A549 (cell line): ENCODE measurements around the gene COMMD6. TPM values are rescaled to one million over a fixed set of nuclear protein-coding genes. Genes with fewer than 3 reads are reported as not detected.
A peak's percentile ranks its signal among the peaks of the same experiment; 100 is the strongest.

ENCODE experiments used
- ATAC-seq, 2 experiments: fragments of 200-7000 bp in 1 of 2; fragments of >200 bp in 1 of 2; cut with Nextera tagmentation in 1 of 2; cut with Tn5 transposase in 1 of 2; 3 replicates each; pipeline versions ENCODE4 v1.8.0 to v1.9.1; 2018 to 2020; ENCODE audit warnings: mild to moderate bottlenecking in 1 of 2, moderate library complexity in 1 of 2
- CTCF ChIA-PET: fragments of 300-600 bp; sonication (Branson Sonifier 250); formaldehyde crosslinking; extraction: SDS; loops from one replicate; lab custom pipeline; 2021; ENCODE audit warnings: antibody characterized with exemption, inconsistent platforms; lab: Yijun Ruan, JAX
- POLR2A ChIA-PET: fragments of 350-600 bp; formaldehyde crosslinking; extraction: SDS; loops from one replicate; lab custom pipeline; 2021; ENCODE audit warnings: antibody characterized with exemption, inconsistent platforms; lab: Yijun Ruan, JAX
- DNase-seq, 2 experiments: peaks; one replicate each; pipeline versions ENCODE4 v3.0.0 to v3.0.0-alpha.2; 2011 to 2016; ENCODE audit warnings: low read depth in 1 of 2, low spot score in 1 of 2
- FAIRE-seq: peaks from 2 replicates; lab custom pipeline; 2011; peaks lifted over from hg19 to GRCh38; lab: Jason Lieb, UNC
- H3K27ac ChIP-seq, 2 experiments: fragments of >200 bp; sonication (Bioruptor Twin); formaldehyde crosslinking; 3 replicates each; pipeline ENCODE4 v1.5.1; 2016 to 2017
- H3K4me1 ChIP-seq: fragments of >200 bp; sonication (Bioruptor Twin); formaldehyde crosslinking; 3 replicates; pipeline ENCODE4 v1.6.1; 2016
- H3K4me2 ChIP-seq: fragments of >200 bp; sonication (Bioruptor Twin); formaldehyde crosslinking; 3 replicates; pipeline ENCODE4 v1.6.1; 2016
- H3K4me3 ChIP-seq: fragments of >200 bp; sonication (Bioruptor Twin); formaldehyde crosslinking; 3 replicates; pipeline ENCODE4 v1.5.1; 2016
- H3K9me3 ChIP-seq: fragments of >200 bp; sonication (Bioruptor Twin); formaldehyde crosslinking; 3 replicates; pipeline ENCODE4 v1.6.1; 2016
- BHLHE40 ChIP-seq: IDR thresholded peaks from 2 replicates; pipeline ENCODE4 v1.6.1; 2012; ENCODE audit warnings: low read depth, low read length, inconsistent platforms
- CBX8 ChIP-seq: fragments of 200-600 bp; sonication (generic); IDR thresholded peaks from 2 replicates; pipeline ENCODE4 v1.6.1; 2016
- CHD4 ChIP-seq: fragments of 200-600 bp; sonication (generic); IDR thresholded peaks from 2 replicates; pipeline ENCODE4 v1.6.1; 2016; ENCODE audit warnings: antibody characterized with exemption, mild to moderate bottlenecking, borderline replicate concordance
- HDAC2 ChIP-seq: fragments of 200-600 bp; sonication (generic); IDR thresholded peaks from 2 replicates; pipeline ENCODE4 v1.6.1; 2016
- JUN ChIP-seq, 2 experiments: fragments of >200 bp; sonication (Bioruptor Twin); formaldehyde crosslinking; IDR thresholded peaks; 2 replicates in 1 of 2; 3 replicates in 1 of 2; pipeline ENCODE4 v1.6.1; 2016 to 2017
- RAD21 ChIP-seq, 2 experiments: fragments of >200 bp in 1 of 2; sonication (Bioruptor Twin) in 1 of 2; formaldehyde crosslinking in 1 of 2; IDR thresholded peaks in 1 of 2; conservative IDR thresholded peaks in 1 of 2; 2 replicates in 1 of 2; 3 replicates in 1 of 2; pipeline ENCODE4 v1.6.1; 2012 to 2018; ENCODE audit warnings: inconsistent platforms in 1 of 2
- ZNF302 ChIP-seq: fragments of 250-450 bp; sonication (Bioruptor Pico); IDR thresholded peaks from 2 replicates; pipeline ENCODE4 v1.9.0; 2021; ENCODE audit warnings: inconsistent platforms, mild to moderate bottlenecking, moderate library complexity
- WGBS: methylation state at CpG from one replicate; pipeline ENCODE4 v1.1.6; 2017; ENCODE audit errors: missing lambda C conversion rate; 5-methylcytosine and 5-hydroxymethylcytosine counted together
- polyA plus RNA-seq, 4 experiments: library from polyadenylated mRNA; depleted of rRNA in 3 of 4; stranded (reverse); fragments of >200 nt; fragmentation: RNase III in 1 of 4; extraction: RNeasy Plus Mini Kit Qiagen cat#74134 plus additional on column Dnase treatment in 1 of 4; gene quantifications; 2 replicates in 3 of 4; 3 replicates in 1 of 4; pipeline ENCODE4 v1.2.3, GENCODE V29; 2011 to 2017
- TF ChIP-seq, protein P1 (sequence below): fragments of >200 bp; sonication (Bioruptor Twin); formaldehyde crosslinking; IDR thresholded peaks from 3 replicates; pipeline ENCODE4 v1.6.1; 2016
- TF ChIP-seq, protein P2 (sequence below): IDR thresholded peaks from 2 replicates; pipeline ENCODE4 v1.6.1; 2012
- TF ChIP-seq, protein P3 (sequence below): IDR thresholded peaks from 2 replicates; pipeline ENCODE4 v1.6.1; 2012; ENCODE audit warnings: low read depth, borderline replicate concordance
- TF ChIP-seq, protein P4 (sequence below): fragments of 200-600 bp; sonication (generic); IDR thresholded peaks from 2 replicates; pipeline ENCODE4 v1.6.1; 2016; ENCODE audit warnings: antibody characterized with exemption, mild to moderate bottlenecking, moderate library complexity
- TF ChIP-seq, protein P5 (sequence below): IDR thresholded peaks from 2 replicates; pipeline ENCODE4 v1.6.1; 2012

Gene COMMD6
- polyA plus RNA-seq, 2 of the 4 experiments (the other 2 are of a cell fraction), result 225 to 227 TPM

DNA sequence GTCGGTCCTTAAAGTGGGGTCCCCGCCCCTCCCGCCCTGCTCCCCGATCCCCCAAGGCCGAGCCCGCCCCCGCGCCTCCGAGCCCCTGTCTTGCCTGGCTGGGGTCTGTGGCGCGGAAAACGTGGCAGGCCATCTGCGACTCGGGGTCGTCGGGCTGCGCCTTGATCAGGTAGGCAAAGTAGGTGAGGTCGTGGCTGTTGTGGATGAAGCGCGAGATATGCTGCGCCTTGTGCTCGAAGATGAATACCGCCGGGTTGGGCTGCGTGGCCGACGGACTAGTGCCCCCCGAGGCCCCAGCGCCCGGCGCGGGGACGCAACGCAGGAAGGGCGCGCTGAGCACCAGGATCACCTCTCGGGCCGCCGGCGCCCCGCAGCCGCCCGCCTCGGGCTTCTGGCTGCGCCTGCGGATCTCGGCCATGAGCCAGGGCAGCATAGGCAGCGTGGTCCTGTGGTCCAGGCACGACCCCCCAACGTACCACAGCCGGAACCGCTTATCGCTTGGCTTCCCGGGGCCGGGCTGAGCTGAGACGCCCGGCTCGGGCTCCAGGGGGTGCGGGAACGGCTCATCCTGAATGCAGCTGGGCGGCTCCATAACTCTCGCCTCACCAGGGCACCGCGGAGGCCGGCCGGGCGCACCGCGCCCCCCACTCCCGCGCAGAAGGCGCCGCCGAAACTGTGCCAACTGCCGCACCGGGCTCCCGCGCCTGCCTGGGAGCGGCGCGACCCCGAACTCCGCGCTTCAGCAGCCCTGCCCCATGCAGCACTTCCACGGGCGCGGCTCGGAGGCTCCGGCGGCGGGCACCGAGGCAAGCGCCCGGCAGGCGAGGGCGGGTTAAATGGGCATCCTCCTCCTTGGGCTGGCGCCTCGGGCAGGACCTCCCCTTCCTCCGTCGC is 56.2 kb downstream of the COMMD6 start:
- no peak for TF ChIP-seq HDAC2
- TF ChIP-seq JUN (IDR thresholded peaks at IDR 0.05), result no peak
- TF ChIP-seq, protein P1, sequence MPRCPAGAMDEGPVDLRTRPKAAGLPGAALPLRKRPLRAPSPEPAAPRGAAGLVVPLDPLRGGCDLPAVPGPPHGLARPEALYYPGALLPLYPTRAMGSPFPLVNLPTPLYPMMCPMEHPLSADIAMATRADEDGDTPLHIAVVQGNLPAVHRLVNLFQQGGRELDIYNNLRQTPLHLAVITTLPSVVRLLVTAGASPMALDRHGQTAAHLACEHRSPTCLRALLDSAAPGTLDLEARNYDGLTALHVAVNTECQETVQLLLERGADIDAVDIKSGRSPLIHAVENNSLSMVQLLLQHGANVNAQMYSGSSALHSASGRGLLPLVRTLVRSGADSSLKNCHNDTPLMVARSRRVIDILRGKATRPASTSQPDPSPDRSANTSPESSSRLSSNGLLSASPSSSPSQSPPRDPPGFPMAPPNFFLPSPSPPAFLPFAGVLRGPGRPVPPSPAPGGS, result 0 out of 3 replicates have a peak, but pooled peaks have one; percentile 29
- TF ChIP-seq, protein P2, sequence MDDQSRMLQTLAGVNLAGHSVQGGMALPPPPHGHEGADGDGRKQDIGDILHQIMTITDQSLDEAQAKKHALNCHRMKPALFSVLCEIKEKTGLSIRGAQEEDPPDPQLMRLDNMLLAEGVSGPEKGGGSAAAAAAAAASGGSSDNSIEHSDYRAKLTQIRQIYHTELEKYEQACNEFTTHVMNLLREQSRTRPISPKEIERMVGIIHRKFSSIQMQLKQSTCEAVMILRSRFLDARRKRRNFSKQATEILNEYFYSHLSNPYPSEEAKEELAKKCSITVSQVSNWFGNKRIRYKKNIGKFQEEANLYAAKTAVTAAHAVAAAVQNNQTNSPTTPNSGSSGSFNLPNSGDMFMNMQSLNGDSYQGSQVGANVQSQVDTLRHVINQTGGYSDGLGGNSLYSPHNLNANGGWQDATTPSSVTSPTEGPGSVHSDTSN, result no peak
- no peak for TF ChIP-seq CBX8
- TF ChIP-seq, protein P3, sequence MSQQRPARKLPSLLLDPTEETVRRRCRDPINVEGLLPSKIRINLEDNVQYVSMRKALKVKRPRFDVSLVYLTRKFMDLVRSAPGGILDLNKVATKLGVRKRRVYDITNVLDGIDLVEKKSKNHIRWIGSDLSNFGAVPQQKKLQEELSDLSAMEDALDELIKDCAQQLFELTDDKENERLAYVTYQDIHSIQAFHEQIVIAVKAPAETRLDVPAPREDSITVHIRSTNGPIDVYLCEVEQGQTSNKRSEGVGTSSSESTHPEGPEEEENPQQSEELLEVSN, result 0 out of 2 replicates have a peak, but pooled peaks have one; percentile 38
- POLR2A ChIA-PET, result interaction anchor here (0.7 to 1.1 kb wide), 4 partner anchors 56 to 68 kb away, joined by 3 to 4 read pairs (median 4); partner anchors contain the start of genes COMMD6 and UCHL3
- Histone ChIP-seq H3K4me1 (peaks cover 35% of the 10 kb centered on the region), H3K27ac (peak overlapping the region; percentile 74 to 92), H3K9me3 (no peaks in the 10 kb centered on the region), H3K4me3 (peak overlapping the region; percentile 92), H3K4me2 (peak overlapping the region; percentile 84)
- 0% methylated on average over 7 of the region's 100 CpGs for WGBS
- CTCF ChIA-PET, result interaction anchor here (0.6 to 6.7 kb wide), 22 partner anchors 9 to 1647 kb away, joined by 3 to 47 read pairs (median 4); partner anchors contain the start of gene UCHL3
- no peak for FAIRE-seq
- ATAC-seq, result peak; percentile 71 to 72
- DNase-seq, result peak; percentile 8 to 21

DNA sequence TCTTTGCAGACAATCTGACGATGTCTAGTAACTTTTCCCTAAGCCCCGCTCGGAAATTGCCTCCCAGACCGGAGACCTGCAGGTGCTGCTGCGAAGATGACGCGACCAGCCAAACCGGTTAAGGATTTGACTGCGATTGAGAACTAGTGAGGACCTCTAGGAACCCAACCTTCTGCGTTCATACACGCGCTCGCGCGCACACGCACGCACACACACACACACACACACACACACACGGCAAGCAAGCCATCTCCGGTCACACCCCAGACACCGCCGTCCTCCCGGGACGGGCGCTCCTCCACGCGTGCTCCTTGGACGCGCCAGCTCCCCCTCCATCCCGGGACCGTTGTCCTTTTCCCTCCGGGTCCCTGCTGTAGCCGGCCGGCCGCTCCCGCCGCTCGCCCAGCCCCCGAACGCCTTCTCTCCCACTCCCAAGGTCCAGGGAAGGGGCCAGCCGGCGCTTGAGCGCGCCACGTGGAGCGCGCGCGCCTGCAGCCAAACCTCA is 56.9 kb downstream of the COMMD6 start:
- peak; percentile 18 to 19; a peak in 4 of 6 replicates for ATAC-seq
- TF ChIP-seq BHLHE40 (no peak), CHD4 (no peak), ZNF302 (CRISPR knock-in tag) (no peak), RAD21 (conservative IDR thresholded peaks at IDR 0.05 in 1 of 2, IDR thresholded peaks at IDR 0.05 in 1 of 2) (no peak)
- TF ChIP-seq, protein P4, sequence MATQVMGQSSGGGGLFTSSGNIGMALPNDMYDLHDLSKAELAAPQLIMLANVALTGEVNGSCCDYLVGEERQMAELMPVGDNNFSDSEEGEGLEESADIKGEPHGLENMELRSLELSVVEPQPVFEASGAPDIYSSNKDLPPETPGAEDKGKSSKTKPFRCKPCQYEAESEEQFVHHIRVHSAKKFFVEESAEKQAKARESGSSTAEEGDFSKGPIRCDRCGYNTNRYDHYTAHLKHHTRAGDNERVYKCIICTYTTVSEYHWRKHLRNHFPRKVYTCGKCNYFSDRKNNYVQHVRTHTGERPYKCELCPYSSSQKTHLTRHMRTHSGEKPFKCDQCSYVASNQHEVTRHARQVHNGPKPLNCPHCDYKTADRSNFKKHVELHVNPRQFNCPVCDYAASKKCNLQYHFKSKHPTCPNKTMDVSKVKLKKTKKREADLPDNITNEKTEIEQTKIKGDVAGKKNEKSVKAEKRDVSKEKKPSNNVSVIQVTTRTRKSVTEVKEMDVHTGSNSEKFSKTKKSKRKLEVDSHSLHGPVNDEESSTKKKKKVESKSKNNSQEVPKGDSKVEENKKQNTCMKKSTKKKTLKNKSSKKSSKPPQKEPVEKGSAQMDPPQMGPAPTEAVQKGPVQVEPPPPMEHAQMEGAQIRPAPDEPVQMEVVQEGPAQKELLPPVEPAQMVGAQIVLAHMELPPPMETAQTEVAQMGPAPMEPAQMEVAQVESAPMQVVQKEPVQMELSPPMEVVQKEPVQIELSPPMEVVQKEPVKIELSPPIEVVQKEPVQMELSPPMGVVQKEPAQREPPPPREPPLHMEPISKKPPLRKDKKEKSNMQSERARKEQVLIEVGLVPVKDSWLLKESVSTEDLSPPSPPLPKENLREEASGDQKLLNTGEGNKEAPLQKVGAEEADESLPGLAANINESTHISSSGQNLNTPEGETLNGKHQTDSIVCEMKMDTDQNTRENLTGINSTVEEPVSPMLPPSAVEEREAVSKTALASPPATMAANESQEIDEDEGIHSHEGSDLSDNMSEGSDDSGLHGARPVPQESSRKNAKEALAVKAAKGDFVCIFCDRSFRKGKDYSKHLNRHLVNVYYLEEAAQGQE, result no peak
- TF ChIP-seq, protein P5, sequence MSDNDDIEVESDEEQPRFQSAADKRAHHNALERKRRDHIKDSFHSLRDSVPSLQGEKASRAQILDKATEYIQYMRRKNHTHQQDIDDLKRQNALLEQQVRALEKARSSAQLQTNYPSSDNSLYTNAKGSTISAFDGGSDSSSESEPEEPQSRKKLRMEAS, result peak; percentile 52
- TF ChIP-seq, all 56 proteins: peak for 1
- FAIRE-seq (no peak), DNase-seq (peak; percentile 5 to 59)
- H3K4me2 ChIP-seq, result peak overlapping the region; percentile 84
- peak overlapping the region; percentile 92 for H3K4me3 ChIP-seq
- WGBS, result under 1% methylated on average over 18 of the region's 48 CpGs
- peaks cover 28% of the 10 kb centered on the region for H3K4me1 ChIP-seq
- no peaks in the 10 kb centered on the region for H3K9me3 ChIP-seq
- peak overlapping the region; percentile 74 to 92; a peak in 5 of 6 replicates for H3K27ac ChIP-seq
- POLR2A ChIA-PET, result no interaction called here
- CTCF ChIA-PET, result interaction anchor here (6.7 kb wide), 1 partner anchor 108 kb away, joined by 47 read pairs; no protein-coding TSS in a partner anchor
